Measurements from ENCODE around the gene CDK5RAP2.

The CDK5RAP2 gene

DNA sequence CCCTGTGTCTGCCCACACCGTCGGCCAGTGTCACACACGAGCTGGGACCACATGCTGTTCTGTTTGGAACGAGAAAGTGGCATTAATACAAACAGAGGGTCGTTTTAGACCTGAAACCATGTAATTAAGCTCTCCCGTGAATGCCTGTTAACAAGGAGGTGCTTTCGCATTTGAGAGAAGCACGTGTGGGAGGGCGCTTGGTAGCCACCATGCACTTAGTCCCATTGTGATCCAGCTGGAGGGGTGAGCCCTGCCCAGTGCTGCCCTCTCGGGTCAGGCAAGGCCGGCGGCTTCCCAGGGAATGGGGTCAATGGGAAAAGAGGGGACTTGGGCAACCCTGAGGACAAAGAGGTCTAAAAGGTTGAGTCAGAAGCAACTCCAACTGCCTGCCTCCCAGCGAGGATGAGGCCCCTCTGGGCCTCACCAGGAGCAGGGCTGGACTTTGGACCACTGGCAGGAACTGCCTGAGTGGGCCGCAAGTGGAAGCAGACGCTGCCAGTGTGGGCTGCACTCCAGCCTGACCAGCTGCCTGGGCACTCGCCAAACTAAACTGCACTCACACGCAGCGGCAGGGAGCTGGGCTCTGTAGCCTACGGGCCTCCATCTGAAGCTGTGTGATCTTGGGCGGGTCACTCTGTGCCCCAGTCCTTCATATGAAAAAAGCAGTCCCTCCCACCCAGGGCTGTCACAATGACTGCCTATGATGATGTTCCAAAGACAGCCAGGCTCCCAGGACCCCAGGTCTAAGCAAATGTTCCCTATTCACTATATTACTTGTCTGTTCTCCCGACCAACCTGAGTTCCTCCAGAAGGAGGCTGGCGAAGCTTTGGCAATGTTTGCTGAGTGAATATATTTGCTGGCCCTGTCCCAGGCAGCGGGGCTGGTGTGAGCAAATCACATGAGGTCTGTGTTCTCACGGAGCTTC is 195.7 kb downstream of the CDK5RAP2 start:
- DNase-seq (ENCODE audit: low read depth): no peak

DNA sequence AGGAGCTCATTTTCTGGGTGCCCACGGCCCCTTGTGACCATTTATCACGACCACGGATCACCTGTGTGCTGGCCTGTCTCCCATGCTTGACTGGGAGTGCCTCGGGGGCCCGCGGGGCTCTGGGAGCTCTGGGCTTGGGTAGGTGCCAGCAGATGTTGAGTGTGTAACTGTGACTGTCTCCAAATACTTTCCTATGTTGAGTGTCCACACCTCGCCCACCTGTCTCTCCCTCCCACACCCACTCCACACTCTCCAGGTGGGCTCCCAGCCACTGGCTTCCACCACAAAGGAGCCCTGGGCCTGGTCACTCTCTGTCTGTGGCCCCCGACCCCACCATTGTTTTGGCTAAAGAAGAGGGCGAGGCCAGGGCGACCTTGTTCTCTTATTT is 196.4 kb downstream of the CDK5RAP2 start:
- DNase-seq (ENCODE audit: low read depth): no peak

DNA sequence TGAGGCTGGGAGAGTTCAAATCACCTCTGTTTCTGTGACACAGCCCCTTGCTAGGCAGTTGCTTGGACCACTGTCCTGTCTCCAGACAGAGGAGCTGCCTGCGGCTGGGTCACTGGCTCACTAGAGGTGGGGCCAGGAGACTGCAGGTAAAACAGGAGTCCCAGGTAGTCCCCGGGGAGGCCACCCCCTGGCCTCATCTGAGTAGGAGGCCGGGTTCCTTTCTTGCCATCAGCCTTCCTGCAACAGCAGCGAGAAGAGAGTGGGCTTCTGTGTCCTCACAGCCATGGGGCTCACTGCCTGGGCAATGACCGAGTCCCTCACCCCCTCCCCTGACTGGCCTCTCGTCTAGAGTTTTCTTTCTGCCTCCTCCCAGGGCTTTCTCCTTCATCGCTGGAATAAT is 197.5 kb downstream of the CDK5RAP2 start:
- DNase-seq (ENCODE audit: low read depth): no peak

DNA sequence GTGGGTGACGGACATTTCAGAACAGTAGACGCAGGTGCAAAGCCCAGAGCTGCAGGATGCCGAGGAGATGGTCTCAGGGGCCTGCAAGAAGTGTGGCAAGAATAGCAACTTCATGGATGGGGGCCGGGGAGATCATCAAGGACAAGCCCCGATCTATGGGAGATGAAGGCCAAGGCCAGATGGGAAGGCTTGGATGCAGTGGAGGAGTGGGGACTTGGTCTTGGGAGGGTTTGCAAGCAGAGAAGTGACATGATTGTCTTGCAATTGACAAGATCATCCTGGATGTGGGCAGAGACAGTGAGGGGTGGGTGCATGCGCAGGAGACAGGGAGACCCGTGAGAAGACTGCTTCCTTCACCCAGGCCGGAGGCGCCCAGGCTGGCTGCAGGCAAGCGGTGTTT is 198.1 kb downstream of the CDK5RAP2 start:
- DNase-seq (ENCODE audit: low read depth): no peak

DNA sequence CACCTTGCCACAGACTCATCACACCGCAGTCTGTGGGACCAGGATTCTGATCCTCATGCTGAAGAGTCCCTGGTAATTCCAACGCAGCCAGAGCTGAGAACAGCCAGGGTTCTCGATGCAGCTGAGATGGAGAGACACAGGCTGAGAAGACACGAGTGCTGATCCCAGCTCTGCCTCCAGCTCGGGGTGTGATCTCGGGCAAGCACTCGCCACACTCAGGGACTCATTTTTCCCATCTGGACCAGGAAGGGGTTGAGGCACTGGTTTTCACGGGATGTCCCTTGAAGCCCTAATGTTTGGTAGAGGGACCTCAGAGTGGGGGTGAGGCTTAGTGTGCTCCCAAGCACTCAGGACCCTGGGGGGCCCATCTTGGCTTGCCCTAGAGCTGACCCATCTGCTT is 200.4 kb downstream of the CDK5RAP2 start:
- no peak for DNase-seq (ENCODE audit: low read depth)

DNA sequence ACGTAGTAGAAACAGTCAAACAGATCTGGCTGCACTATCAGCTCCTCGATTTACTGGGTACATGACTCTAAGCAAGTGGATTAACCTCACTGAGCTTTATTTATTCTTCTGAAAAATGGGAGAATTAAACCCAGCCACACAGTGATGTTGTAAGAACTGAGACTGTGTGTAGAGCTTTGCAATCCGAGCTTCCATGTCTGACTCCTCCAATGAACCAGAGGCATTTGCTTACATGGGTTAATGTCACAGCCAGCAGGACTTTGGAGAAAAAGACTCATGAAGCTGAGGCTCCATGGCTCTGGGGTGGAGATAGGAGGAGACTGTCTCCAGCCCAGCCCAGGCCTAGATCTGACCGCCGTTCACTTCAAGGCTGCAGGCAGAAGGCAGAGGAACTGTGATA is 201.3 kb downstream of the CDK5RAP2 start:
- no peak for DNase-seq (ENCODE audit: low read depth)

DNA sequence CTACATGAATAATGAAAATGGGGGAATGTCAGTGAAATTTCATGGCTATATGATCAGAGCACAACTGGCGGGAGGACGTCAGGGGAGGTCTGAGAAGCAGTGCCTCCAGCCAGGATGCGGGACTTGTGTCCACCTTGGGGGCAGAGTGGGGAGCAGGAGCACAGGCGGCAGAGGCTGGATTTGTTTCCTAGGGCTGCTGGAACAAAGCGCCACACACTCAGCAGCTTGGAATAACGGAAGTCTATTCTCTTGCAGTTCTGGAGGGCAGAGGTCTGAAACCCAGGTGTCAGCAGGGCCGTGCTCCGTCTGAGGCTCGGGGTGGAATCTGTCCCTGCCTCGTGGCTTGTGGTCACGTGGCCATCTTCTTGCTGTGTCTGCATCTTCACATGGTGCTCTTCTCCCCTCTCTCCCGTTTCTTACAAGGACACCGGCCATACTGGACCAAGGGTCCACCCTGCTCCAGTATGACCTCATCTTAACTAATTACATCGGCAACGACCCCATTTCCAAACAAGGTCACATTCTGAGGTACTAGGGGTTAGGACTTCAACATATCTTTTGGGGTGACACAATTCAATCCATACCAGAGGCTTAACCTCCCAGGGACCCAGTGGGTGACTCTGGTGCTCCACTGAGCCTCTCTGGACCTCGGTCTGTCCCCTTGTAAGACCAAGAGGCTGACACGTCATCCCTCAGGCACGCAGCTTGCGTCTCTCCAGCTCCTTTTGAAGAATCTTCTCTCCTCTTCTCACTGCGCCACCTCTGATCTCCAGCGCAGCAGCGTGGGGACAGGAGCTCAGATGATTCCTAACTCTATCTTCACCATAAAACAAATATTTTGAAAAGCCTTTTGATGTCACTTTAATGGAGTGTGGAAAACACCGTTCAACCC is 202.5 kb downstream of the CDK5RAP2 start:
- no peak for DNase-seq (ENCODE audit: low read depth)

DNA sequence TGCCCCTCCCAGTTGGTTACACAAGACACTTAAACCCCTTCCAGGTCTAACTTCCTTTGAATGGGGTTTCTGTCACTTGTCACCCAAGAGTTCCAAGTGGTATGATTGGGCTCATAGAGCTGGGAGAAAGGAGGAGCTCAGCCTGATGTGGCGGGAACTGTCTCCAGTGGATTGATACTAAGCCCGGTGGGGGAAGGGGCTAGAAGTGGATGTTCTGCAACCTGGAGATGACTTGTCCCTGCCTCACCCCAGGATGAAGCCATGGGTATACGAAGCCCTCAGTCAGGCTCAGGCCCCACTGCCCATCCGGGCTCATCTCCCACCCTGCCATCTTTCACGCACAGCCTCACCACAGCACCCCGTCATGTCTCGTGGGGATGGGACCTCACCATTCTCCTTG is 203.9 kb downstream of the CDK5RAP2 start:
- DNase-seq (ENCODE audit: low read depth): no peak

DNA sequence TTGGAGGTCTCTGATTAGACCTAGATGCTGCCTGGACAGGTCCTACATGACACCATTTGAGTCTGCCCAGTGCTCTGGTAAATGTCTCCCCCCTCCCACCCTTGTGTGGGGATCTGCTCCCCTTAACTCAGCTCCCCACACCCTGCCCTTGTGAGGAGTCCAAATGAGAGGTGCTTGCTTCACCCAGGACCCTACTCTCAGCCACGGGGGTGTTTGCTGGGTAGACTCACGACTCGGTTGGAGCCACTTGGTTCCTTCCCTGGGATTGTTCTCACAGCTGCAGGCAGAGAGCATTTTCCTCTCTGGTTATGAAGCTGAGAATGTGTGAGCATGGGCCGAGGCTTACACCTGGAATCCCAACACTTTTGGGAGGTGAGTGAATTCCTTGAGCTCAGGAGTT is 204.7 kb downstream of the CDK5RAP2 start:
- no peak for DNase-seq (ENCODE audit: low read depth)

DNA sequence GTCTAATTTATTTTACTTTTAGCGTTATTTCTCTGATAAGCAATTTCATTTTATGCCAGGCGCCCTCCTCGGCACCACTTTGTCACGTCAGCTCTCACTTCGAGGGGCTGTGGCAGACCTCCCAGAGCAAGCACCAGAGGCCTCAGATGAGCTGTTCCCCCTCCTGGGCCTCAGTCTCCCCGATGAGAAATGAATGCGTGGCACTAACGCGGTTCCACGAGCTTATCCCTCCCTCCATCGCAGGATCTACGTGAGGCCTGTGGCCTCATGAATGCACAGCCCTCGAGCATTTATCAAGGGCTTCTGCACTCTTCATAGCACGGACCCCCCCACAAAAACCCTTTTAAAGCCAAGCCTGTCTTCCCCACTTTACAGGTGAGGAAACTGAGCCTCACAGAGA is 205.2 kb downstream of the CDK5RAP2 start:
- DNase-seq (ENCODE audit: low read depth): no peak

DNA sequence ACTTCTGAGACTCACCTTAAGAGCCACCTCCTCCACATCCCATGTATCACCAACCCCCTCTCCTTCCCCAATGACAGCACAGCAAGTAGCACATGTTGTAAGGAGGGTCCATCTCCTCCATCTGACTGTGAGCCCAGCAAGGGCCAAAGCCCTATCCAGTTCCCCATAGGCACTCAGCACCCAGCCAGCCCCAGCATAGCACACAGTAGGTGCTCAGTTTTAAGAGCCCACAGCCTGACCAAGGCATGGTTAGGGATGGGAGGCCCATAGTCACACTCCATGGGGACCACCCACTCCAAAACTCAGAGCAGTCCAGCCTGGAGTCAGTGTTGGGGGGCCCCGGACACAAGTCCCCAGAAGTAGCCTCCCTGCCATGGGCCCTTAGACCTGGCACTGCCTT is 205.7 kb downstream of the CDK5RAP2 start:
- DNase-seq (ENCODE audit: low read depth): no peak

DNA sequence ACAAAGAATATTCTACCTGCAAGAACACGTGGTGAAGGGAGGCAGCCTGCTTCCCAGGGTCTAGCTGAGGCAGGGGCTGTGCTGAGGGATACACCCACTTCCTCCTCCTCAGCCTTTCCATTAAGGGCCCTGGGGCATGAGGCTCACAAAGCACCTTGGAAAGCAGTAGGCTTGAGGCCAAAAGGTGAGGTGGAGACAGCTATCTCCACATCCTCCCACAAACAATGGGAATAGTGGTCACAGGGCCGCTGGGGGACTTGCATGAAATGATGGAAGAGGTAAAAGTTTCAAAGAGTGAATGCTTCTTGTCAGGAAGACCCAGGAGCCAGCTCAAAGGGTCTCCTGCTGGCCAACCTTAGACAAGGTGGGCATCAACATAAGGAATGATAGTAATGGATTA is 207.9 kb downstream of the CDK5RAP2 start:
- no peak for DNase-seq (ENCODE audit: low read depth)

DNA sequence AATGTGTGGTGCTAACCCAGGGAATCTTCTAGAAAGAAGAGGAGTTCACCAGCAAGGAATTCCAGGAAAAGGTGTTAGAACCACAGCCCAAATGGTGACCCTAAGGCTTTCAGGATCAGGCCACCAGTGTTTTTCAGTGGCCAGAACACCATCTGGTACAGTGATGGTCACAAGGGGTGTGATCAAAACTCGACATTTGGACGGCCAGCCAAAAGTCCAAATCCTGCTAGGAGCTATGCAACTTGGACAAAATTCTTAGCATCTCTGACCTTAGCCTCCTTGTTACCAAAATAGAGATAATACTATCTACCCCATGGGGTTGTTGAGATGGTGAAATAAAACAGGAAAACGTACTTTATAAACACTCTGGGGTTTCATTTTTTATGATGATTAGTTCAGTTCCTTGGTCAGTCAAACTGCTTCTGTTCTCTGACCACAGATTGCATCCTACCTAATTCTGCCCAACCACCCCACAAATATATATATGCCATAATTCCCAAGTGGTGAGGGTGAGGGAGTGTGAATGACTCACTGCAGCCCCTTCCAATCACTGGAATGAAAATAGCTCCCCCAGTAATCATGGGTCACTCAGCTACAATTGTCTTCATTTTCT is 210.3 kb downstream of the CDK5RAP2 start:
- DNase-seq (ENCODE audit: low read depth): no peak

DNA sequence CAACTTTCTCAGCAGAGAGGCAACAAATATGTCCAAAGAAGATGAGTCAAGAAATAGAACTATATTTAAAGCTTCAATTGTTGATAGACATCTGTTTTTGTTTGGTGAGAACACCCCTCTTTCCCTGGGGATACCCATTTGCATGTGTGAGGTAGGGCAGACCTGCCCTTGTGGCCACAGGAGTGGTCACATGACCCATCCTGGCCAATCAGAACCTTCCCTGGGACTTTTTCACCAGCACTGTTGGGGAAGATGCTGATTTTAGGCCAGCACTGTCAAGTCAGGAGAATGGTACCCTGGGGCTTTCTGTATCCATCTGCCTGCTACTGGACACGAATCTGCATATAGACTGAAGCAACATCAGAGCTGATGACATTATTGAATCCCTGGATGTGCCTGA is 211.2 kb downstream of the CDK5RAP2 start:
- no peak for DNase-seq (ENCODE audit: low read depth)

DNA sequence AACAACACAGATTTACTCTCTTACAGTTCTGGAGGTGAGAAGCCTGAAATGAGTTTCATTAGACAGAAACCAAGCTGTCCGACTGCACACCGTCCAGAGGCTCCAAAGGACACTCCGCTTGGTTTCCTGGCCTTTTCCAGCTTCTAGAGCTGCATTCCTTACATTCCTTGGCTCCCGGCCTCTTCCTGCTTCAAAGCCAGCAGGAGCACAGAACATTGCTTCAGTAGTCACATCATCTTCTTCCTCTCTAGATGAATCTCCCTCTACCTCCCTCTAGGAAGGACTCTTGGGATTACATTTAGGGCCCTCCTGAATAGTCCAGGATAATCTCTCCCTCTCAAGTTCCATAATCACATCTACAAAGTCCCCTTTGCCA is 213.3 kb downstream of the CDK5RAP2 start:
- no peak for DNase-seq (ENCODE audit: low read depth)

DNA sequence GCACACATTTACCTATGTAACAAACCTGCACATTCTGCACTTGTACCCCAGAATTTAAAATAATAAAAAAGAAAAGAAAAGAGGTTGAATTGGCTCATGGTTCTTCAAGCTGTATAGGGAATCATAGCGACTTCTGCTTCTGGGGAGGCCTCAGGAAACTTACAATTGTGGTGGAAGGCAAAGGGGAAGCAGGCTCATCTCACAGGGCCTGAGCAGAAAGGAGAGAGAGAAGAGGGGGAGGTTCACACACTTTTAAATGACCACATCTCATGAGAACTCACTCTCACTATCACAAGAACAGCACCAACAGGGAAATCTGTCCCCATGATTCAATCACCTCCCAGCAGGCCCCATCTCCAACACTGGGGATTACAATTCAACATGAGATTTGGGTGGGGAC is 214.6 kb downstream of the CDK5RAP2 start:
- no peak for DNase-seq (ENCODE audit: low read depth)

DNA sequence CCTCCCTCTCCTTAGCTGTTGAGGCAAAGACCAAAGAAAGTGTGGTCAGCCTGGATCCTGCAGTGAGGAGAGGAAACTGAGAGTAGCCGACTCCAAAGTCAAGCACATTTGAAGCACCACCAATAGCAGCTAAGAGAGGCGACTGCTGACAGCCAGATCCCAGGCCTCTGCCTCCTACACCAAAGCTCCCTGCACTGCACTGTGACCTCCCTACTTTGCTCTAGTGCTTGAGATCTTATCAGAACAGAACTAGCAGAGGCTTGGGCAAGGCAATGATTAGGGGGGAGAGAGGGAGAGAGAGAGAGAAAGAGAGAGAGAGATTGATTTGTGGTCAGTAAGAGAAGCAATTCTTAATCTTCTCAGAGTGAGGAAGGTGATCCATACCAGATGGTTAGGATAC is 216.3 kb downstream of the CDK5RAP2 start:
- DNase-seq (ENCODE audit: low read depth): no peak

DNA sequence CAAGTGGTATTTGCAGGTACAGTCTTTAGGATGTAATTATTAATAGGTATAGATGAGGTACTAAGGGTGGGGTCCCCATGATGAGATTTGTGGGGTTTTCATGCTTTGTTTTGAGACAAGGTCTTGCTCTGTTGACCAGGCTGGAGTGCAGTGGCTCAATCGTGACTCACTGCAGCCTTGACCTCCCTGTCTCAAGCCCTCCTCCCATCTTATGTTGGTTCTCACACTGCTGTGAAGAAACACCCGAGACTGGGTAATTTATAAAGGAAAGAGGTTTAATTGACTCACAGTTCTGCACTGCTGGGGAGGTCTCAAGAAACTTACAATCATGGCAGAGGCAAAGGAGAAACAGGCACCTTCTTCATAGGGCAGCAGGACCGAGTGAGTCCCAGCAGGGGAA is 217.5 kb downstream of the CDK5RAP2 start:
- no peak for DNase-seq (ENCODE audit: low read depth)

DNA sequence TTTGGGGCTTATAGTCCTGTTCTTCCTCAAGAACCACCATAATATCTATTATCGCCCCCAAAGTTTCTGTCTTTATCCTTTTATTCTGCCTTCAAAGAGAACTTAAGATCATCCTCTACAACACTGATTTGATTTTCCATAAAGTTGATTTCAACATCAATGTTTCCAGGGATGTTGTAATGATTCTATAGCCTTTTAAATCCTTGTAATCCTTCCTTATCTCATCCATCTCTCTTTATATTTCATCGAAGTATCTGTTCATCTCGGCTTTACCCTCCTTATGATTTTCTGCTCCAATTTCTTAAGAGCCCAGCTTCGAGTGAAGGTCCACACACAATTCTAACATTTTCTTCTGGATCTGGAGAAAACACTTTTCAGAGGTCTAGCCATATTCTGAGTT is 218.4 kb downstream of the CDK5RAP2 start:
- no peak for DNase-seq (ENCODE audit: low read depth)

DNA sequence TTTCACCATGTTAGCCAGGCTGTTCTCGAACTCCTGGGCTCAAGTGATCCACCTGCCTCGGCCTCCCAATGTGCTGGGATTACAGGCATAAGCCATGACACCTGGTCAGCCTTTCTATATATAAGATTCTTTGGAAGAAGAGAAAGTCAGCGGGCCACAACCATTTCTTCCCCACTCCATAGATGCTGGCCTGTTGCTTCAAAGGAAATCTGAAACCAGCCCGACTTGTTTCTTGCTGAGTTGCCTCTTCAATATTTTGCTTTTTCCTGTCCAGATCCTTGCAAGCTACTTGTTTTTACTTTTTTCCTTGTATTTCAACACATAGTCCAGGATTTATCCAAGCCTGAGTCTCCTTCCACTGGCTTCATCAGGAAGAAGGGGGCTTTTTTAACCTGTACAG is 219.5 kb downstream of the CDK5RAP2 start:
- DNase-seq (ENCODE audit: low read depth): no peak

DNA sequence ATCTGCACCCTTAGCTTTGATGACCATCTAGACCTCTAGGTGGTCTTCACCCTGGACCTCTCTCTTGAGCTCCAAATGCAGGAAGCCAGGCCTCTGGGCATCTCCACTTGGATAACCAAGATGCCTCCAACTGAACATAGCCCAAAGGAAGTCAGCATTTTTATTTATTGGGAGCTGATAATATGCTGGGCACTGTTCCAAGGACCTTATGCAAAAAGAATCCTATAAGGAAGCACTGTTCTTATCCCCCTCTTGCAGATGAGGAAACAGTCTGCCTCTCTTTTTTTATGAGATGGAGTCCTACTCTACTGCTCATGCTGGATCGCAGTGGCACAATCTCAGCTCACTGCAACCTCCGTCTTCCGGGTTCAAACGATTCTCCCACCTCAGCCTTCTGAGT is 219.9 kb downstream of the CDK5RAP2 start:
- DNase-seq (ENCODE audit: low read depth): no peak

DNA sequence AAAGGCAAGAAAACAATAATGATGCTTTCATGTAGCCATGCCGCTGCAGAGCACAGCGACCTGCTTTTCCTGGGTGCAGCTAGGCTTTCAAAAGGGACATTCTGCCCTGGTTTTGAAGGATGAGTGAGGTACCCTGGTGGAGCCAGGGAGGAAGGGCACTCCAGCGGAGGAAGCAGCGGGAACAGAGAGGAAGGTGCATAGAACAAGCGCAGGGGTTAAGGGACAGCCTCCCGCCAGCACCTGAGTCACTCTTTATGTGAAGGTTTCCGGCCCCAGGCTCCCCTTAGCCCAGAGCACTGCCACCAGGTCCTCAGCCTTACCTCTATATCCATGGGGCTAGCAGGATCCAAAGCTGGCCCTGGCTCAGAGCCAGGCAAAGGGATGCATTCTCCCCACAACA is 221.1 kb downstream of the CDK5RAP2 start:
- DNase-seq (ENCODE audit: low read depth): no peak

DNA sequence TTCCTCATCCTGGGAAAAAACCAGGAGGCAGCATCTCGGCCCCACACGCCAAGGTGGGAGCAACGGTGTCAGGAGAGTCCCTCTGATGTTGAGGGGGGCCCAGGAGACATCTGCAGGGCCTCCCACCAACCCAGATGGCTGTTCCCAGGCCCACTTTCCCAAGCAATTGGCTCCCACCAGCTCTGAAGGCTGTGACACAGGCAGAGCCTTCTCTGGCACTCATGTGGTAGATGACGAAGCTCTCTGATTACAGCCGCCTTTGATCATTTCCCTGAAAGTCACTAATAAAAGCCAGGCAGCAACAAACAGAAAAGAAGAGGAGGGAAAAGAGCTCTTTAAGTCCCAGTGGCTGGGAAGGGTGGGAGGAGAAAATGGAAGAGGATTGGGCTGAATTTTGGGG is 226.5 kb downstream of the CDK5RAP2 start:
- no peak for DNase-seq (ENCODE audit: low read depth)

Data from stimulated activated CD8-positive, alpha-beta memory T cell treated with anti-CD3 and anti-CD28 coated beads, Interleukin-12 subunit alpha, Interleukin-12 subunit beta, amount 100 ng/mL, for 4 hours (primary cell).